GM12878 (cell line): ENCODE measurements around the gene SLITRK4. TPM values are rescaled to one million over a fixed set of nuclear protein-coding genes. Genes with fewer than 3 reads are reported as not detected.

Experiments
- ATAC-seq: fragments of 200-7000 bp; cut with Tn5 transposase; 3 replicates; pipeline ENCODE4 v1.9.1; 2020; ENCODE audit warnings: mild to moderate bottlenecking, moderate library complexity
- BruUV-seq: library from RNA; stranded (reverse); fragments of 400-500 nt; replicated peaks from 2 replicates; lab custom pipeline; 2021; lab: Mats Ljungman, UMichigan
- CTCF ChIA-PET: fragments of 300-600 bp; sonication (Branson Sonifier 250); formaldehyde crosslinking; extraction: SDS; loops from one replicate; lab custom pipeline; 2021; ENCODE audit warnings: inconsistent platforms; lab: Yijun Ruan, JAX
- POLR2A ChIA-PET: fragments of 350-600 bp; formaldehyde crosslinking; extraction: SDS; loops from one replicate; lab custom pipeline; 2021; ENCODE audit warnings: inconsistent platforms; lab: Charles Lee
- RAD21 ChIA-PET: fragments of 300-600 bp; sonication (Branson Sonifier 250); formaldehyde crosslinking; loops from one replicate; lab custom pipeline; 2023; ENCODE audit warnings: antibody characterized with exemption; ENCODE audit not compliant: unreplicated experiment; lab: Charles Lee
- SMC1A ChIA-PET: fragments of 300-600 bp; sonication (Branson Sonifier 250); formaldehyde crosslinking; loops from one replicate; lab custom pipeline; 2023; ENCODE audit not compliant: unreplicated experiment, uncharacterized antibody; lab: Charles Lee
- DNase-seq: peaks from one replicate; pipeline ENCODE4 v3.0.0-alpha.2; 2011; ENCODE audit warnings: low read depth, low spot score
- FAIRE-seq: peaks from 3 replicates; lab custom pipeline; 2011; peaks lifted over from hg19 to GRCh38; lab: Jason Lieb, UNC
- H2AFZ ChIP-seq: 2 replicates; pipeline ENCODE4 v1.6.0; 2011; ENCODE audit warnings: low read depth, low read length, control low read depth; ENCODE audit not compliant: control insufficient read depth
- H3K27ac ChIP-seq: 2 replicates; pipeline ENCODE4 v1.5.1; 2011; ENCODE audit warnings: control low read depth; ENCODE audit not compliant: control insufficient read depth, insufficient read depth
- H3K27me3 ChIP-seq, 2 experiments: replicated peaks in 1 of 2; 2 replicates each; pipeline versions ENCODE4 v1.6.0 to v1.6.1; 2011; ENCODE audit warnings: low read length in 1 of 2; ENCODE audit not compliant: control insufficient read depth in 2 of 2, insufficient read depth in 2 of 2
- H3K36me3 ChIP-seq, 2 experiments: 2 replicates each; pipeline ENCODE4 v1.5.1; 2011; ENCODE audit warnings: low read length in 1 of 2; ENCODE audit not compliant: control insufficient read depth in 2 of 2, insufficient read depth in 2 of 2
- H3K4me1 ChIP-seq: 2 replicates; pipeline ENCODE4 v1.6.1; 2011; ENCODE audit warnings: mild to moderate bottlenecking, low read length, moderate library complexity, mixed read lengths; ENCODE audit not compliant: control insufficient read depth, insufficient read depth
- H3K4me2 ChIP-seq: 2 replicates; pipeline ENCODE4 v1.6.0; 2011; ENCODE audit warnings: control low read depth; ENCODE audit not compliant: control insufficient read depth, insufficient read depth
- H3K4me3 ChIP-seq: fragments of 200-600 bp; sonication (generic); 2 replicates; pipeline ENCODE4 v1.5.1; 2016
- H3K79me2 ChIP-seq: 2 replicates; pipeline ENCODE4 v1.6.0; 2011; ENCODE audit warnings: low read length; ENCODE audit not compliant: control insufficient read depth, insufficient read depth
- H3K9ac ChIP-seq: 2 replicates; pipeline ENCODE4 v1.8.0; 2011; ENCODE audit warnings: low read length, control low read depth, mixed read lengths; ENCODE audit not compliant: control insufficient read depth, insufficient read depth
- H3K9me3 ChIP-seq: replicated peaks from 3 replicates; pipeline ENCODE4 v1.5.1; 2011; ENCODE audit warnings: mild to moderate bottlenecking, low read length; ENCODE audit not compliant: control insufficient read depth, insufficient read depth
- H4K20me1 ChIP-seq: 2 replicates; pipeline ENCODE4 v1.6.0; 2011; ENCODE audit not compliant: control insufficient read depth, insufficient read depth
- BRCA1 ChIP-seq: IDR thresholded peaks from 2 replicates; pipeline ENCODE4 v1.6.1; 2011; ENCODE audit warnings: low read depth, low read length, improper control_type of control experiment
- CEBPZ ChIP-seq: fragments of 150-350 bp; IDR thresholded peaks from 2 replicates; pipeline ENCODE4 v1.6.1; 2016; ENCODE audit warnings: low read depth, low read length
- MTA3 ChIP-seq: IDR thresholded peaks from 2 replicates; pipeline ENCODE4 v1.6.1; 2012; ENCODE audit warnings: low read length, inconsistent platforms, borderline replicate concordance
- SMC3 ChIP-seq: IDR thresholded peaks from 2 replicates; pipeline ENCODE4 v1.6.1; 2011; ENCODE audit warnings: low read length, improper control_type of control experiment, borderline replicate concordance
- ZNF687 ChIP-seq: fragments of 450-650 bp; IDR thresholded peaks from 2 replicates; pipeline ENCODE4 v1.6.1; 2017; ENCODE audit warnings: mild to moderate bottlenecking, moderate library complexity
- WGBS: methylation state at CpG from one replicate; pipeline ENCODE4 v1.1.6; 2016; ENCODE audit warnings: low lambda C conversion rate; ENCODE audit not compliant: insufficient replicate concordance, insufficient coverage; ENCODE audit errors: missing lambda C conversion rate; 5-methylcytosine and 5-hydroxymethylcytosine counted together
- in situ Hi-C: fragments of 300-500 bp; cut with MboI; formaldehyde crosslinking; loops from 9 replicates; pipeline ENCODE4 v1.14.3; 2018; ENCODE audit warnings: mixed read lengths
- intact Hi-C: fragments of 100-400 bp; cut with micrococcal nuclease; formaldehyde crosslinking; loops from one replicate; pipeline ENCODE4 v1.14.2; 2022; ENCODE audit not compliant: unreplicated experiment
- polyA plus RNA-seq, 11 experiments: library from polyadenylated mRNA; depleted of rRNA in 4 of 11; unstranded in 6 of 11; stranded (reverse) in 5 of 11; fragments of >200 nt; fragmentation: Nextera tagmentation in 4 of 11; fragmentation: Illumina TruSeq in 1 of 11; extraction: Ambion mirVana in 4 of 11; extraction: Trizol in 1 of 11; gene quantifications; 1 replicate in 1 of 11; 2 replicates in 10 of 11; pipeline versions ENCODE4 v1.2.1 to v1.2.3, GENCODE V29; 2011 to 2016; ENCODE audit warnings: inconsistent platforms in 2 of 11, missing spikeins in 2 of 11, low read depth in 1 of 11
- total RNA-seq, 4 experiments: library from RNA; depleted of rRNA in 3 of 4; stranded (reverse); fragments of >200 nt in 3 of 4; fragmentation: Illumina TruSeq in 1 of 4; extraction: Trizol in 1 of 4; gene quantifications; 2 replicates each; pipeline versions ENCODE4 v1.2.1 to v1.2.3, GENCODE V29; 2013 to 2021

SLITRK4 gene
- total and polyA plus RNA-seq, 10 of the 15 experiments (the other 5 are each of a cell fraction or from before 2014, with no cell fraction given): 0.45 to 1.1 (median 0.66) TPM

GRCh38 chrX:143634309-143634662 is 1.6 kb downstream of the SLITRK4 start:
- ChIA-PET POLR2A (no interaction called here), RAD21 (no interaction called here), SMC1A (no interaction called here), CTCF (no interaction called here)
- Histone ChIP-seq H3K4me3 (no peak overlapping the region), H3K9ac (no peak overlapping the region), H2AFZ (no peak overlapping the region), H3K4me1 (no peaks in the 10 kb centered on the region), H3K4me2 (no peak overlapping the region), H3K27ac (no peak overlapping the region), H3K27me3 (no peaks in the 10 kb centered on the region), H4K20me1 (no peaks in the 10 kb centered on the region), H3K9me3 (no peaks in the 10 kb centered on the region; the same call in 2 of the 3 replicates), H3K79me2 (no peaks in the 10 kb centered on the region), H3K36me3 (no peaks in the 10 kb centered on the region)
- no TSS peak for BruUV-seq
- ATAC-seq (no peak), FAIRE-seq (no peak), DNase-seq (no peak)
- intact Hi-C loops: no loop called here
- TF ChIP-seq MTA3 (no peak), CEBPZ (no peak), ZNF687 (no peak), BRCA1 (no peak), SMC3 (no peak)
- in situ Hi-C loops: no loop called here
- 53% methylated on average over 20 of the region's 26 CpGs for WGBS
